WTC11 (cell line): ENCODE results near the gene CCL26.

Experiments
- ATF2 ChIP-seq: sonication (generic); formaldehyde crosslinking; IDR thresholded peaks from 2 replicates; pipeline ENCODE4 v1.8.1; 2022; ENCODE audit warnings: low read depth, missing genetic modification reagents, borderline replicate concordance
- CTCF ChIP-seq: fragments of 200-600 bp; IDR thresholded peaks from 2 replicates; pipeline ENCODE4 v1.8.0; 2022; ENCODE audit warnings: antibody characterized with exemption
- ELF4 ChIP-seq: sonication (generic); formaldehyde crosslinking; IDR thresholded peaks from 2 replicates; pipeline ENCODE4 v1.8.1; 2022; ENCODE audit warnings: low read depth, mild to moderate bottlenecking, moderate library complexity, missing genetic modification reagents
- ESRRA ChIP-seq: sonication (generic); formaldehyde crosslinking; IDR thresholded peaks from 2 replicates; pipeline ENCODE4 v1.8.1; 2022; ENCODE audit warnings: mild to moderate bottlenecking, missing genetic modification reagents, borderline replicate concordance
- GABPB1 ChIP-seq: sonication (generic); formaldehyde crosslinking; IDR thresholded peaks from 2 replicates; pipeline ENCODE4 v1.8.1; 2023; ENCODE audit warnings: mild to moderate bottlenecking, missing genetic modification reagents
- NR2C2 ChIP-seq: sonication (generic); formaldehyde crosslinking; IDR thresholded peaks from 2 replicates; pipeline ENCODE4 v1.8.0; 2022; ENCODE audit warnings: mild to moderate bottlenecking, missing genetic modification reagents
- NR3C1 ChIP-seq: sonication (generic); formaldehyde crosslinking; conservative IDR thresholded peaks from 2 replicates; pipeline ENCODE4 v1.8.1; 2023; ENCODE audit warnings: low read depth, mild to moderate bottlenecking, missing genetic modification reagents
- PRDM15 ChIP-seq: sonication (generic); formaldehyde crosslinking; IDR thresholded peaks from 2 replicates; pipeline ENCODE4 v1.8.0; 2022; ENCODE audit warnings: missing genetic modification reagents
- SP1 ChIP-seq: sonication (generic); formaldehyde crosslinking; conservative IDR thresholded peaks from 2 replicates; pipeline ENCODE4 v1.8.1; 2022; ENCODE audit warnings: missing genetic modification reagents
- TEAD4 ChIP-seq: sonication (generic); formaldehyde crosslinking; IDR thresholded peaks from 2 replicates; pipeline ENCODE4 v1.8.0; 2022; ENCODE audit warnings: mild to moderate bottlenecking, missing genetic modification reagents
- ZNF121 ChIP-seq: sonication (generic); formaldehyde crosslinking; IDR thresholded peaks from 2 replicates; pipeline ENCODE4 v1.8.0; 2023; ENCODE audit warnings: missing genetic modification reagents
- ZNF138 ChIP-seq: sonication (generic); formaldehyde crosslinking; conservative IDR thresholded peaks from 2 replicates; pipeline ENCODE4 v1.8.1; 2022; ENCODE audit warnings: mild to moderate bottlenecking, moderate library complexity, missing genetic modification reagents
- ZNF219 ChIP-seq: sonication (generic); formaldehyde crosslinking; IDR thresholded peaks from 2 replicates; pipeline ENCODE4 v1.8.0; 2023; ENCODE audit warnings: missing genetic modification reagents, mild to moderate bottlenecking, borderline replicate concordance

- no peak for TF ChIP-seq SP1 (CRISPR knock-in tag)
- TF ChIP-seq CTCF, result no peak
- TF ChIP-seq ATF2 (CRISPR knock-in tag), result no peak
- no peak for TF ChIP-seq NR2C2 (CRISPR knock-in tag)
- no peak for TF ChIP-seq ZNF138 (CRISPR knock-in tag)
- TF ChIP-seq ZNF219 (CRISPR knock-in tag), result no peak
- TF ChIP-seq ELF4 (CRISPR knock-in tag), result no peak
- no peak for TF ChIP-seq GABPB1 (CRISPR knock-in tag)
- TF ChIP-seq TEAD4 (CRISPR knock-in tag), result no peak
- no peak for TF ChIP-seq ESRRA (CRISPR knock-in tag)
- no peak for TF ChIP-seq NR3C1 (CRISPR knock-in tag)
- TF ChIP-seq ZNF121 (CRISPR knock-in tag), result no peak
- TF ChIP-seq PRDM15 (CRISPR knock-in tag), result no peak
These were observed 49.6 kb downstream of the CCL26 start for GRCh38 chr7:75722373-75722772.
